ENCODE results near the gene DNAH14.

DNA sequence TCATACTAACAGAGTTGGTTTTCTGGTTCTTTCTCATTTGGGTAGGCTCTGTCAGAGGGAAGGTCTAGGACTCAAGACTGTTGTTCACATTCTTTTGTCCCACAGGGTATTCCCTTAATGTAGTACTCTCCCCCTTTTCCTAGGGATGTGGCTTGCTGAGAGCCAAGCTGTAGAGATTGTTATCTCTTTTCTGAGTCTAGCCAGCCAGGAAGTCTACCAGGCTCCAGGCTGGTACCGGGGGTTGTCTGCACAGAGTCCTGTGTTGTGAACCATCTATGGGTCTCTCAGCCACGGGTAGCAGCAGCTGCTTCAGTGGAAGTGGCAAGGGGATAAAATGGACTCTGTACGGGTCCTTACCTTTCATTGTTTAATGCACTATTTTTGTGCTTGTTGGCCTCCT, 272.0 kb downstream of the DNAH14 start:
- TF ChIP-seq POLR2A (IDR thresholded peaks at IDR 0.05) (no peak), CTCF (IDR thresholded peaks at IDR 0.05) (no peak)

Data from uterus (tissue), 2 donors.